ENCODE measurements around the gene NOTCH4. TPM values are rescaled to one million over a fixed set of nuclear protein-coding genes. Genes with fewer than 3 reads are reported as not detected.
A peak's percentile ranks its signal among the peaks of the same experiment; 100 is the strongest.

The NOTCH4 gene
- total RNA-seq, 1 donor from 2014 or later: 151 TPM

GRCh38 chr6:32255199-32256153, 31.6 kb upstream of the NOTCH4 start:
- Mint-ChIP-seq H3K4me3 (ENCODE audit: unreplicated experiment) (peak overlapping the region; percentile 16), H3K27me3 (ENCODE audit: unreplicated experiment) (peaks cover 7% of the 10 kb centered on the region), H3K27ac (ENCODE audit: unreplicated experiment) (peak overlapping the region; percentile 96), H3K9me3 (ENCODE audit: unreplicated experiment) (no peaks in the 10 kb centered on the region), H3K4me1 (ENCODE audit: unreplicated experiment) (peaks cover 24% of the 10 kb centered on the region), H3K36me3 (ENCODE audit: low read depth, unreplicated experiment) (no peaks in the 10 kb centered on the region)
- DNase-seq (ENCODE audit: low spot score): peak; percentile 60
- peak; percentile 36 for TF ChIP-seq CTCF (IDR thresholded peaks at IDR 0.05; ENCODE audit: unreplicated experiment)

DNA sequence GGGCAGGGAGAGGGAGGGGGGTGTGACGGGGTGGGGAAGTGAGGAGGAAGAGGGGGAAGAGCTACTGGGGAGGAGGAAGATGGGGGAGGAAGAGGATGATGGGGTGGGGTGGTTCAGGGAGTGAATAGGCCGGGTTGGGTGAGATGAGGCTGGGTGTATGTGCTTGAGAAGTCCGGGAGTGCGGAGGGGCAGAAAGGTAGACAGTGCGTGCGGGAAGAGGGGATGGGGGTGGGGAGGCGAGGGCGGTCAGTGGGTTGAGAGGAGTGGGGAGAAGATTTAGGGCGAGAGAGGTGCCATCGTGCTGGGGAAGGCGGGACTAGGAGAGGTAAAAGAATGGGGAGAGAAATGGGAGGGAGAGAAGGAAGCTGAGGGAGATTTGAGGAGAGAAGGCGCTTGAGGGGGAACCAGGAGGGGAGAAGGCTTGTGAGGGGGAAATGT, 30.9 kb upstream of the NOTCH4 start:
- Mint-ChIP-seq H3K9me3 (ENCODE audit: unreplicated experiment) (no peaks in the 10 kb centered on the region), H3K4me3 (ENCODE audit: unreplicated experiment) (no peak overlapping the region), H3K4me1 (ENCODE audit: unreplicated experiment) (peaks cover 24% of the 10 kb centered on the region), H3K27ac (ENCODE audit: unreplicated experiment) (peak overlapping the region; percentile 61), H3K27me3 (ENCODE audit: unreplicated experiment) (peaks cover 7% of the 10 kb centered on the region), H3K36me3 (ENCODE audit: low read depth, unreplicated experiment) (no peaks in the 10 kb centered on the region)
- TF ChIP-seq CTCF (IDR thresholded peaks at IDR 0.05; ENCODE audit: unreplicated experiment): no peak
- no peak for DNase-seq (ENCODE audit: low spot score)

GRCh38 chr6:32252331-32253009, 28.6 kb upstream of the NOTCH4 start:
- Mint-ChIP-seq H3K9me3 (ENCODE audit: unreplicated experiment) (peaks cover 4% of the 10 kb centered on the region), H3K27me3 (ENCODE audit: unreplicated experiment) (peaks cover 4% of the 10 kb centered on the region), H3K4me1 (ENCODE audit: unreplicated experiment) (peaks cover 24% of the 10 kb centered on the region), H3K27ac (ENCODE audit: unreplicated experiment) (peak overlapping the region; percentile 83), H3K4me3 (ENCODE audit: unreplicated experiment) (no peak overlapping the region), H3K36me3 (ENCODE audit: low read depth, unreplicated experiment) (peaks cover 12% of the 10 kb centered on the region)
- no peak for DNase-seq (ENCODE audit: low spot score)
- no peak for TF ChIP-seq CTCF (IDR thresholded peaks at IDR 0.05; ENCODE audit: unreplicated experiment)

- H3K9me3 Mint-ChIP-seq (ENCODE audit: unreplicated experiment): peaks cover 4% of the 10 kb centered on the region
- H3K36me3 Mint-ChIP-seq (ENCODE audit: low read depth, unreplicated experiment): peaks cover 12% of the 10 kb centered on the region
- H3K4me3 Mint-ChIP-seq (ENCODE audit: unreplicated experiment): no peak overlapping the region
- H3K4me1 Mint-ChIP-seq (ENCODE audit: unreplicated experiment): peaks cover 23% of the 10 kb centered on the region
- no peak overlapping the region for H3K27ac Mint-ChIP-seq (ENCODE audit: unreplicated experiment)
- H3K27me3 Mint-ChIP-seq (ENCODE audit: unreplicated experiment): peaks cover 2% of the 10 kb centered on the region
- no peak for DNase-seq (ENCODE audit: low spot score)
- no peak for TF ChIP-seq CTCF (IDR thresholded peaks at IDR 0.05; ENCODE audit: unreplicated experiment)
Observed at GRCh38 chr6:32249262-32249661, 25.4 kb upstream of the NOTCH4 start.
